Neutrophil (primary cell): ENCODE measurements around the gene ZBTB20.

Source experiments
- H3K27ac ChIP-seq: fragments of 200-600 bp; sonication (generic); 2 replicates; pipeline ENCODE4 v1.5.1; 2016; ENCODE audit warnings: mild to moderate bottlenecking, moderate library complexity
- H3K27me3 ChIP-seq: fragments of 200-600 bp; sonication (generic); 2 replicates; pipeline ENCODE4 v1.6.0; 2016; ENCODE audit warnings: mild to moderate bottlenecking
- H3K36me3 ChIP-seq: fragments of 200-600 bp; sonication (generic); 2 replicates; pipeline ENCODE4 v1.5.1; 2017
- H3K4me1 ChIP-seq, 2 experiments: fragments of 200-600 bp in 1 of 2; sonication (generic) in 1 of 2; 1 replicate in 1 of 2; 2 replicates in 1 of 2; pipeline versions ENCODE4 v1.5.1 to v1.6.1; 2013 to 2016; ENCODE audit warnings: low read depth in 1 of 2, low read length in 1 of 2, mild to moderate bottlenecking in 1 of 2, moderate library complexity in 1 of 2; ENCODE audit not compliant: control insufficient read depth in 1 of 2, insufficient read depth in 1 of 2
- H3K4me3 ChIP-seq, 2 experiments: fragments of 200-600 bp in 1 of 2; sonication (generic) in 1 of 2; 1 replicate in 1 of 2; 2 replicates in 1 of 2; pipeline ENCODE4 v1.5.1; 2013 to 2016; ENCODE audit warnings: low read depth in 1 of 2, low read length in 1 of 2, mild to moderate bottlenecking in 1 of 2, moderate library complexity in 1 of 2
- H3K9me3 ChIP-seq: fragments of 200-600 bp; sonication (generic); 2 replicates; pipeline ENCODE4 v1.5.1; 2016
- CTCF ChIP-seq: fragments of 200-600 bp; sonication (generic); IDR thresholded peaks from 2 replicates; pipeline ENCODE4 v1.5.1; 2016; ENCODE audit warnings: antibody characterized with exemption

The ZBTB20 gene

GRCh38 chr3:114718071-114718897 lies 428.8 kb downstream of the ZBTB20 start:
- no peak for TF ChIP-seq CTCF

GRCh38 chr3:114716916-114717315 lies 430.2 kb downstream of the ZBTB20 start:
- no peaks in the 10 kb centered on the region for H3K4me1 ChIP-seq
- no peak overlapping the region for H3K4me3 ChIP-seq
- no peaks in the 10 kb centered on the region for H3K36me3 ChIP-seq
- H3K27ac ChIP-seq, result no peak overlapping the region
- no peak for TF ChIP-seq CTCF
- H3K27me3 ChIP-seq, result no peaks in the 10 kb centered on the region
- H3K9me3 ChIP-seq, result no peaks in the 10 kb centered on the region

More at GRCh38 chr3:114718071-114718897, 428.8 kb downstream of the ZBTB20 start:
- H3K36me3 ChIP-seq, result no peaks in the 10 kb centered on the region
- no peak overlapping the region for H3K27ac ChIP-seq
- H3K4me3 ChIP-seq, result no peak overlapping the region
- no peaks in the 10 kb centered on the region for H3K4me1 ChIP-seq
- no peaks in the 10 kb centered on the region for H3K9me3 ChIP-seq
- H3K27me3 ChIP-seq, result no peaks in the 10 kb centered on the region

GRCh38 chr3:114716126-114716525 lies 431.0 kb downstream of the ZBTB20 start:
- no peaks in the 10 kb centered on the region for H3K36me3 ChIP-seq
- no peak for TF ChIP-seq CTCF
- H3K9me3 ChIP-seq, result no peaks in the 10 kb centered on the region
- no peaks in the 10 kb centered on the region for H3K4me1 ChIP-seq
- H3K27ac ChIP-seq, result no peak overlapping the region
- H3K4me3 ChIP-seq, result no peak overlapping the region
- H3K27me3 ChIP-seq, result no peaks in the 10 kb centered on the region

GRCh38 chr3:114714957-114715460 lies 432.1 kb downstream of the ZBTB20 start:
- H3K4me3 ChIP-seq, result no peak overlapping the region
- no peak for TF ChIP-seq CTCF
- no peaks in the 10 kb centered on the region for H3K9me3 ChIP-seq
- no peaks in the 10 kb centered on the region for H3K4me1 ChIP-seq
- H3K27ac ChIP-seq, result no peak overlapping the region
- H3K36me3 ChIP-seq, result no peaks in the 10 kb centered on the region
- H3K27me3 ChIP-seq, result no peaks in the 10 kb centered on the region

- TF ChIP-seq CTCF, result no peak
- Histone ChIP-seq H3K27ac (no peak overlapping the region), H3K4me3 (no peak overlapping the region), H3K9me3 (no peaks in the 10 kb centered on the region), H3K36me3 (no peaks in the 10 kb centered on the region), H3K4me1 (peaks cover 0 to 3% of the 10 kb centered on the region in 2 experiments), H3K27me3 (no peaks in the 10 kb centered on the region)
Measured at GRCh38 chr3:114714237-114714636, 432.9 kb downstream of the ZBTB20 start.
